Endothelial cell of umbilical vein (primary cell): Measurements from ENCODE around the gene DNAJB8. TPM values are rescaled to one million over a fixed set of nuclear protein-coding genes. Genes with fewer than 3 reads are reported as not detected.

ENCODE experiments used
- BruUV-seq: library from RNA; stranded (reverse); fragments of 400-500 nt; replicated peaks from 2 replicates; lab custom pipeline; 2021; lab: Mats Ljungman, UMichigan
- CTCF ChIA-PET: fragments of 300-600, 350-600 bp; sonication (Branson Sonifier 250); formaldehyde crosslinking; loops from one replicate; lab custom pipeline; 2021; ENCODE audit warnings: antibody characterized with exemption, inconsistent platforms; lab: Charles Lee
- POLR2A ChIA-PET: fragments of 300-600, 350-600 bp; sonication (Branson Sonifier 250); formaldehyde crosslinking; loops from one replicate; lab custom pipeline; 2021; ENCODE audit warnings: antibody characterized with exemption, inconsistent platforms; lab: Charles Lee
- DNase-seq: peaks from one replicate; pipeline ENCODE4 v3.0.0-alpha.2; 2011; ENCODE audit warnings: low read depth, low spot score
- FAIRE-seq: peaks from 2 replicates; lab custom pipeline; 2011; peaks lifted over from hg19 to GRCh38; lab: Jason Lieb, UNC
- H2AFZ ChIP-seq: 2 replicates; pipeline ENCODE4 v1.6.0; 2012; ENCODE audit warnings: low read depth, low read length, control low read depth, inconsistent platforms
- H3K27ac ChIP-seq: 2 replicates; pipeline ENCODE4 v1.5.1; 2011; ENCODE audit warnings: low read depth, mild to moderate bottlenecking, control low read depth, low read length, moderate library complexity; ENCODE audit not compliant: insufficient read depth
- H3K27me3 ChIP-seq, 2 experiments: 2 replicates each; pipeline versions ENCODE4 v1.6.0 to v1.6.1; 2011; ENCODE audit warnings: low read length in 2 of 2, mixed read lengths in 1 of 2; ENCODE audit not compliant: control insufficient read depth in 2 of 2, insufficient read depth in 2 of 2
- H3K36me3 ChIP-seq, 2 experiments: 2 replicates in 1 of 2; 3 replicates in 1 of 2; pipeline ENCODE4 v1.5.1; 2011; ENCODE audit warnings: low read length in 2 of 2, mild to moderate bottlenecking in 1 of 2, moderate library complexity in 1 of 2; ENCODE audit not compliant: control insufficient read depth in 2 of 2, insufficient read depth in 2 of 2; ENCODE audit errors: extremely low read depth in 1 of 2
- H3K4me1 ChIP-seq: 3 replicates; pipeline ENCODE4 v1.5.1; 2011; ENCODE audit warnings: mild to moderate bottlenecking, low read length; ENCODE audit not compliant: control insufficient read depth, insufficient read depth; ENCODE audit errors: extremely low read depth
- H3K4me2 ChIP-seq: 2 replicates; pipeline ENCODE4 v1.6.1; 2011; ENCODE audit warnings: low read length, control low read depth, mixed read lengths; ENCODE audit not compliant: insufficient read depth
- H3K4me3 ChIP-seq, 3 experiments: fragments of 200-600 bp in 1 of 3; sonication (generic), shearing (Covaris generic) in 1 of 3; replicated peaks in 1 of 3; 2 replicates each; pipeline ENCODE4 v1.5.1; 2011 to 2016; ENCODE audit warnings: control low read depth in 3 of 3, low read length in 3 of 3, mild to moderate bottlenecking in 2 of 3, inconsistent platforms in 1 of 3, low read depth in 1 of 3, moderate library complexity in 1 of 3; ENCODE audit not compliant: insufficient read depth in 1 of 3
- H3K79me2 ChIP-seq: 2 replicates; pipeline ENCODE4 v1.6.0; 2012; ENCODE audit warnings: low read length, inconsistent platforms; ENCODE audit not compliant: control insufficient read depth, insufficient read depth
- H3K9ac ChIP-seq: replicated peaks from 2 replicates; pipeline ENCODE3; 2011; ENCODE audit warnings: low read length, control low read depth; ENCODE audit not compliant: insufficient read depth; ENCODE audit errors: extremely low read depth
- H3K9me1 ChIP-seq: replicated peaks from 3 replicates; pipeline ENCODE4 v1.6.0; 2011; ENCODE audit warnings: mild to moderate bottlenecking, low read length; ENCODE audit not compliant: control insufficient read depth, insufficient read depth; ENCODE audit errors: extremely low read depth
- H3K9me3 ChIP-seq: replicated peaks from 2 replicates; pipeline ENCODE4 v1.5.1; 2012; ENCODE audit warnings: low read length, inconsistent platforms; ENCODE audit not compliant: control insufficient read depth, insufficient read depth
- H4K20me1 ChIP-seq: replicated peaks from 2 replicates; pipeline ENCODE3; 2011; ENCODE audit warnings: mild to moderate bottlenecking, low read length; ENCODE audit not compliant: control insufficient read depth, insufficient read depth; ENCODE audit errors: extremely low read depth
- EZH2 ChIP-seq: IDR thresholded peaks from 2 replicates; pipeline ENCODE4 v1.6.1; 2012; ENCODE audit warnings: borderline replicate concordance, low read depth, mild to moderate bottlenecking, moderate library complexity, low read length, inconsistent platforms; ENCODE audit not compliant: severe bottlenecking
- FOS ChIP-seq: IDR thresholded peaks from 2 replicates; pipeline ENCODE4 v1.6.1; 2011; ENCODE audit warnings: mild to moderate bottlenecking, low read length, moderate library complexity, borderline replicate concordance; ENCODE audit not compliant: insufficient read depth
- GATA2 ChIP-seq: IDR thresholded peaks from 2 replicates; pipeline ENCODE4 v1.7.0; 2011; ENCODE audit warnings: low read depth, mild to moderate bottlenecking, moderate library complexity, mixed read lengths, low read length; ENCODE audit not compliant: insufficient read length, insufficient read depth
- JUN ChIP-seq: IDR thresholded peaks from 2 replicates; pipeline ENCODE4 v1.6.1; 2011; ENCODE audit warnings: borderline replicate concordance, low read depth; ENCODE audit not compliant: insufficient read length, insufficient read depth
- MYC ChIP-seq: IDR thresholded peaks from one replicate; pipeline ENCODE4 v1.6.1; 2011; ENCODE audit warnings: mild to moderate bottlenecking, low read depth, low read length
- POLR2A ChIP-seq: IDR thresholded peaks from 2 replicates; pipeline ENCODE4 v1.6.1; 2012; ENCODE audit warnings: low read depth, mild to moderate bottlenecking, control low read depth, low read length
- POLR2AphosphoS5 ChIP-seq: IDR thresholded peaks from 2 replicates; pipeline ENCODE4 v1.6.1; 2012; ENCODE audit warnings: low read depth, mild to moderate bottlenecking, control low read depth, low read length, moderate library complexity; ENCODE audit not compliant: insufficient read depth
- dilution Hi-C: fragments of 300-500 bp; cut with MboI; formaldehyde crosslinking; loops from one replicate; pipeline ENCODE4 v1.15.0; 2019; ENCODE audit warnings: low sequenced_read_pairs; ENCODE audit not compliant: extremely low pct_ligation_motif_present
- intact Hi-C: fragments of 100-400 bp; cut with micrococcal nuclease; formaldehyde crosslinking; loops from one replicate; pipeline ENCODE4 v1.10.0; 2022
- polyA plus RNA-seq, 4 experiments: library from polyadenylated mRNA; depleted of rRNA in 3 of 4; stranded (reverse) in 3 of 4; unstranded in 1 of 4; fragments of >200 nt; gene quantifications; 2 replicates each; pipeline versions ENCODE4 v1.2.1 to v1.2.3, GENCODE V29; 2011 to 2012; ENCODE audit warnings: missing spikeins in 1 of 4
- total RNA-seq: library from RNA; stranded (reverse); gene quantifications from 2 replicates; pipeline ENCODE4 v1.2.3, GENCODE V29; 2021
- TF ChIP-seq, protein P1 (sequence below), 2 donors: IDR thresholded peaks; 1 replicate in 1 of 2; 2 replicates in 1 of 2; pipeline ENCODE4 v1.5.1; 2011; ENCODE audit warnings: low read length in 2 of 2, mild to moderate bottlenecking in 2 of 2, moderate library complexity in 2 of 2, control low read depth in 1 of 2, inconsistent platforms in 1 of 2, low read depth in 1 of 2; ENCODE audit not compliant: insufficient read depth in 1 of 2; ENCODE audit errors: extremely low read depth in 1 of 2
- TF ChIP-seq, protein P2 (sequence below): IDR thresholded peaks from 2 replicates; pipeline ENCODE4 v1.6.1; 2011; ENCODE audit not compliant: insufficient read depth, insufficient read length

The DNAJB8 gene
- total and polyA plus RNA-seq, 2 donors (not counting 3 experiments of a cell fraction or from before 2014, with no cell fraction given), result not detected

DNA sequence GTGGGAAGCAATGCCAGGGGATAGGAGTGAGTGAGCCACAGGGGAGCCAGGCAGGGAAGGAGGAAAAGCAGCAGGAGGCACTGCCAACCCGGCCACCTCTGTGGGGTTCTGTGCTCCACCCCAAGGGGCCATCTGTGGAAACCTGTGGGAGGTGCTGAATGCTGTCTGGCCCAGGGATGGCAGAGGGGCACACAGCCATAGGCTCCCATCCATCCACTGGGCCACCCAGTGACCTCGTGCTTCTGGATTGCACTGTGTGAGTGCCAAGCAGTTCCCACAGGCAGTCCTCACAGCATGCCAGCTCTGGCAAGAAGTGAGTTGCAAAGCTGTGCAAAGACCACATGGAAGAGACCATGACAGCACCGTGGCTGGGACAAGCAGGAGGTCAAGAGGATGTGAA lies 27.5 kb downstream of the DNAJB8 start:
- POLR2A ChIA-PET, result no interaction called here
- BruUV-seq, result no TSS peak
- no peak for DNase-seq
- Histone ChIP-seq H4K20me1 (no peaks in the 10 kb centered on the region), H3K36me3 (no peaks in the 10 kb centered on the region), H3K27me3 (peaks cover 8 to 19% of the 10 kb centered on the region in 2 experiments), H3K27ac (no peak overlapping the region), H3K4me3 (no peak overlapping the region), H3K4me2 (no peak overlapping the region), H2AFZ (no peak overlapping the region), H3K4me1 (no peaks in the 10 kb centered on the region), H3K9me3 (no peaks in the 10 kb centered on the region), H3K9me1 (no peaks in the 10 kb centered on the region), H3K9ac (no peak overlapping the region), H3K79me2 (no peaks in the 10 kb centered on the region)
- intact Hi-C loops, result no loop called here
- FAIRE-seq, result no peak
- dilution Hi-C loops, result loop anchor here (25.0 kb wide), 1 partner anchor 148 kb away; no protein-coding TSS in a partner anchor
- CTCF ChIA-PET, result interaction anchor here (0.7 to 2.6 kb wide), 5 partner anchors 19 to 269 kb away, joined by 3 to 8 read pairs (median 5); no protein-coding TSS in a partner anchor
- TF ChIP-seq, protein P1, sequence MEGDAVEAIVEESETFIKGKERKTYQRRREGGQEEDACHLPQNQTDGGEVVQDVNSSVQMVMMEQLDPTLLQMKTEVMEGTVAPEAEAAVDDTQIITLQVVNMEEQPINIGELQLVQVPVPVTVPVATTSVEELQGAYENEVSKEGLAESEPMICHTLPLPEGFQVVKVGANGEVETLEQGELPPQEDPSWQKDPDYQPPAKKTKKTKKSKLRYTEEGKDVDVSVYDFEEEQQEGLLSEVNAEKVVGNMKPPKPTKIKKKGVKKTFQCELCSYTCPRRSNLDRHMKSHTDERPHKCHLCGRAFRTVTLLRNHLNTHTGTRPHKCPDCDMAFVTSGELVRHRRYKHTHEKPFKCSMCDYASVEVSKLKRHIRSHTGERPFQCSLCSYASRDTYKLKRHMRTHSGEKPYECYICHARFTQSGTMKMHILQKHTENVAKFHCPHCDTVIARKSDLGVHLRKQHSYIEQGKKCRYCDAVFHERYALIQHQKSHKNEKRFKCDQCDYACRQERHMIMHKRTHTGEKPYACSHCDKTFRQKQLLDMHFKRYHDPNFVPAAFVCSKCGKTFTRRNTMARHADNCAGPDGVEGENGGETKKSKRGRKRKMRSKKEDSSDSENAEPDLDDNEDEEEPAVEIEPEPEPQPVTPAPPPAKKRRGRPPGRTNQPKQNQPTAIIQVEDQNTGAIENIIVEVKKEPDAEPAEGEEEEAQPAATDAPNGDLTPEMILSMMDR (IDR thresholded peaks at IDR 0.05; ENCODE audit: extremely low read depth in 1 of 2, insufficient read depth in 1 of 2, low read depth in 1 of 2, low read length in 2 of 2), result no peak
- TF ChIP-seq GATA2 (no peak), JUN (no peak), POLR2AphosphoS5 (no peak), POLR2A (no peak), FOS (no peak), MYC (no peak), EZH2 (no peak)
- TF ChIP-seq, protein P2, sequence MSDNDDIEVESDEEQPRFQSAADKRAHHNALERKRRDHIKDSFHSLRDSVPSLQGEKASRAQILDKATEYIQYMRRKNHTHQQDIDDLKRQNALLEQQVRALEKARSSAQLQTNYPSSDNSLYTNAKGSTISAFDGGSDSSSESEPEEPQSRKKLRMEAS, result no peak
